GM12891 (cell line): ENCODE results near the gene DENND1C.
A peak's percentile ranks its signal among the peaks of the same experiment; 100 is the strongest.

Experiments
- DNase-seq: peaks from one replicate; pipeline ENCODE4 v3.0.0; 2011; ENCODE audit warnings: low spot score; ENCODE audit not compliant: insufficient read length
- FAIRE-seq: peaks from 2 replicates; lab custom pipeline; 2011; peaks lifted over from hg19 to GRCh38; lab: Jason Lieb, UNC
- PAX5 ChIP-seq: IDR thresholded peaks from 2 replicates; pipeline ENCODE4 v1.6.1; 2011; ENCODE audit warnings: low read length, moderate library complexity, mild to moderate bottlenecking; ENCODE audit not compliant: insufficient read depth, severe bottlenecking
- POLR2A ChIP-seq: IDR thresholded peaks from 2 replicates; pipeline ENCODE4 v1.6.1; 2011; ENCODE audit warnings: low read depth, low read length, control low read depth
- POLR2AphosphoS5 ChIP-seq: IDR thresholded peaks from 2 replicates; pipeline ENCODE4 v1.6.1; 2011; ENCODE audit warnings: low read depth, low read length, control low read depth
- POU2F2 ChIP-seq: IDR thresholded peaks from 2 replicates; pipeline ENCODE4 v1.6.1; 2011; ENCODE audit warnings: low read depth, mild to moderate bottlenecking, control low read depth, low read length, moderate library complexity
- SPI1 ChIP-seq: IDR thresholded peaks from 2 replicates; pipeline ENCODE4 v1.6.1; 2011; ENCODE audit warnings: low read depth, low read length, control low read depth
- TAF1 ChIP-seq: IDR thresholded peaks from 2 replicates; pipeline ENCODE4 v1.6.1; 2011; ENCODE audit warnings: low read depth, low read length, control low read depth

Gene DENND1C

DNA sequence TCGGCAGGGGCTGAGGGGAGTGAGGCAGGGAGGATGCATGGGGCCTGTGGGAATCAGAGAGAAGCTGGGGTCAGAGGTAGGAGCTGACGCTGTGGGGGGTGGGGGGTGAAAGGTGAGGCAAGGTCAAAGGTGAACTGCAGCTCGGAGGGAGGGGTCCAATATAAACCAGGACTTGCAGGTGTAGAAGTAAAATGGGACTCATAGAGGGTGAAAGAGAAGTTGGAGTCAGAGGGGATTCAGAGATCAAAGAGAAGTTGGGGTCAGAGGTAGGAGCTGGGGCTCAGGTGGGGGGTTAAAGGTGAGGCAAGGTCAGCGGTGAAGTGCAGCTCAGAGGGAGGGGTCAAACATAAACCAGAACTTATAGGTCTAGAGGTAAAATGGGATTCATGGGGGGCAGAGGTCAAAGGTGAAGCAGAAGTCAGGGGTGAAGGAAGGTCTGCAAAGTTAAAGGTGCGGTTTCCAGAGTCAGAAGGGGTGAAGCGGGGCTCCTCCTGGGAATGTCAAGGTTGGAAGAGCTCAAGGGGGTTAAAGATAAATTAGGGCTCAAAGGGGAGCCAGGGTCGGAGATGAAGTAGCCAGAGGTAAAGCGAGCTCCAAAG lies 12.9 kb upstream of the DENND1C start:
- DNase-seq (no peak), FAIRE-seq (no peak)
- TF ChIP-seq POLR2A, result no peak
- no peak for TF ChIP-seq POLR2AphosphoS5
- TF ChIP-seq PAX5, result no peak

DNA sequence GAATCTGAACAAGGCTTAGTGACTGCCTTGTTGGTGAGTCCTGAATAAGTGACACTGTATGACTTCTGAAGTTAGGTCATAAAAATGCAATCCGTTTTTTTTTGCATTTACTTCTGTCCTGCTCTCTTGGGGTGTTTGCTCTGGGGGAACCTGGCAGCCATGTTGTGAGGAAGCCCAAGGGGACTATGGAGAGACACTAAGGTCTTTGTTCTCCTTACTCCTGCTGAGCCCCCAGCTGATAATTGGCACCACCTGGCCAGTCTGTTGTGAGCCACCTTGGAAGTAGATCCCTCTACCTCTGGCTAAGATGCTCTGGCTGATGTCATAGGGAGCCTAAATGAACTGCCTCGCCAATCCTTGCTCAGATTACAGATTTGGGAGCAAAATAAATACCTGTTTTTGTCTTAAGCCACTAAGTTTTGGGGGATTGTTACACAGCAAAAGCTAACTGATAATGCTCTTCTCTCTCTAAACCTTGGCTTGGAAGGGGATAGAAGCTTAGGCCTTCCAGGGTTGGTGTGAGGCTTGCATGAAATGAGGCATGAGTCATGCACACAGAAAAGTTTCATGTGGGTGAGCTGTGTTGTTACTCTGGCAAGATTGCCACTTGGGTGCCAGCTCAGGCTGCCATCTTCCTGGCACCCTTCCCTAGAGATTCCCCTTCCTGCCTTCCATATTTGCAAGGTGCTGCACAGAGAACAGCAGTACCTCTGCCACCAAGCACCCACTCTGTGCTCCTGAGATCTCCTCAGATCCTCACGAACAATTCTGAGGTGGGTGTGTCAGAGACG lies 10.4 kb upstream of the DENND1C start:
- peak; percentile 48 for FAIRE-seq
- no peak for DNase-seq
- no peak for TF ChIP-seq POLR2AphosphoS5
- TF ChIP-seq PAX5, result no peak
- no peak for TF ChIP-seq TAF1
- TF ChIP-seq SPI1, result no peak
- no peak for TF ChIP-seq POU2F2
- TF ChIP-seq POLR2A, result no peak

DNA sequence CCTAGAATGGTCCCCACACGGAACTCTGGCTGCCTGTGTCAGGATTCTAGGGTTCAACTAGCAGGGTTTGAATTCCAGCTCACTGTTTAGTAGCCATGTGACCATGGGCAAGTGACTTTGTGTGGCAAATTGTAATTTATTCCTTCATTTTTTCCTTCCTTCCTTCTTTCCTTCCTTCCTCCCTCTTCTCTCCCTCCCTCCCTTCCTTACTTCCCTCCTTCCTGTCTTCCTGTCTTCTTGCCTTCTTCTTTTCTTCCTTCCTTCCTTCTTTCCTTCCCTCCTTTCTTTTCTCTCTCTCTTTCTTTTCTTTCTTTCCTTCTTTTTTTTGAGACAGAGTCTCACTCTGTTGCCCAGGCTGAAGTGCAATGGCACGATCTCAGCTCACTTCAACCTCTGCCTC lies 8.5 kb upstream of the DENND1C start:
- FAIRE-seq (peak; percentile 45), DNase-seq (no peak)
- no peak for TF ChIP-seq POLR2A
- no peak for TF ChIP-seq TAF1
- TF ChIP-seq POU2F2, result no peak
- no peak for TF ChIP-seq POLR2AphosphoS5
- TF ChIP-seq PAX5, result no peak
- TF ChIP-seq SPI1, result no peak

DNA sequence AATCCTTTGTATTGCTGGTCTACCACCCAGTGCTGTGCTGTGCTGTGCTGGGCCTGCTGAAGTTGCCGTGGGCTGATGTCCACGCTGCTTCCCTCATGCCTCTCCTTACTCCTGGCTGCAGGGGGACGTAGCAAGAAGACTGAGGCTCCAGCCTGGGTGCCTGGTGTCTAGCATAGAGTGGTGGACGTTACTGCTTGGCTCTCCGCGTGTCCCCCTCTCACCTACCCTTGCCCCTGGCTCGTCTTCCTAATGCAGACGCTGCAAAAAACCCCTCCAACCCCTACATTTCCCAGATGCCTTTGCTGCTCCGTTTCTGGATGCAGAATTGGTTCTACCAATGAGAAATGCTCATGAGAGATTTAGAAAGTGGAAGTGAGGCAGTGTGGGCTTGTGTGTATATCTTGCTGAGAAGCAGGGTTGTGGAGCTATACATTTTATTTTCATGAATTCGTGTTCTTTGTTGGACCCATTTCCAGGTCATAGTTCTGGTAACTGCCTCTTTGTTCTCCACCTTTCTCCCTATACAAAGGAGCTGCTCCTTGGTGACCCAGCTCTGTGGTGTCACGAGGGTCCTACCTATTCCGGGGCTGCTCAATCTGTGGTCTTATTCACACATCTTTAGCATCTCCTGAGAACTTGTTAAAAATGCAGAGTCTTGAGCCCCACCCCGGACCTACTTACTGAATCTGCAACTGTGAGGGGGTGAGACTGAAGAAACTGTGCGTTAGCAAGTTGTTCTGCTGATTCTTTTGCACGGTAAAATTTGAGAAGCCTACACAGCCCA lies 7.9 kb upstream of the DENND1C start:
- peak; percentile 53 for TF ChIP-seq POLR2A
- peak; percentile 73; the same call in 1 of the 2 replicates for TF ChIP-seq TAF1
- 0 out of 2 replicates have a peak, but pooled peaks have one; percentile 54 for TF ChIP-seq POU2F2
- peak; percentile 78 for TF ChIP-seq SPI1
- no peak for TF ChIP-seq PAX5
- peak; percentile 52 for TF ChIP-seq POLR2AphosphoS5
- FAIRE-seq (peak; percentile 97), DNase-seq (no peak)

DNA sequence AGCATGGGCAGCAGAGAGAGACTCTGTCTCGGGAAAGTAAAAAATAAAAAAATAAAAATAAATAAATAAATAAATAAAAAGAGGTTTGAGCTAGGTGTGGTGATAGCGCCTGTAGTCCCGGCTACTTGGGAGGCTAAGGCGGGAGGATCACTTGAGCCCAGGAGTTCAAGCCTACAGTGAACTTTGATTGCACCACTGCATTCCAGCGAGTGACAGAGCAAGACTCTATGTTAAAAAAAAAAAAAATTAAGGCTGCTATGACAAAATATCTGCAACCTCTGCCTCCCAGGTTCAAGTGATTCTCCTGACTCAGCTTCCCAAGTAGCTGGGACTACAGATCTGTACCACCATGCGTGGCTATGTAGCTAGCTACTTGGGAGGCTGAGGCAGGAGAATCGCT lies 3.2 kb upstream of the DENND1C start:
- DNase-seq, result no peak
- TF ChIP-seq SPI1, result no peak
- TF ChIP-seq PAX5, result no peak
- no peak for TF ChIP-seq TAF1
- TF ChIP-seq POLR2A, result no peak
- no peak for TF ChIP-seq POU2F2
- TF ChIP-seq POLR2AphosphoS5, result no peak
- no peak for FAIRE-seq

DNA sequence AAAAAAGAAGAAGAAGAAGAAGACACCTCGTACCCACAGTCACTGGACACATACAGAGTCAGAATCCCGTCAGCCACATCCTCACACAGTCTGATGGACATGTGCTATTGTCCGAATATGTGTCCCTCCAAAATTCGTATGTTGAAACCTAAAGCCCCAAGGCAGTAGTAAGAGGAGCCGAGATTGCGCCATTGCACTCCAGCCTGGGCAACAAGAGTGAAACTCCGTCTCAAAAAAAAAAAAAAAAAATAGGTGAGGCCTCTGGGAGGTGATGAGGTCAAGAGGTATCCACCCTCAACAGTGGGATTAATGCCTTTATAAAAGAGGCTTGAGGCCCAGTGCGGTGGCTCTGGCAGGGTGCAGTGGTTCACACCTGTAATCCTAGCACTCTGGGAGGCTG lies 2.6 kb upstream of the DENND1C start:
- FAIRE-seq, result no peak
- TF ChIP-seq POLR2A (no peak), PAX5 (no peak), POLR2AphosphoS5 (no peak), TAF1 (no peak), SPI1 (no peak)
- DNase-seq, result no peak

DNA sequence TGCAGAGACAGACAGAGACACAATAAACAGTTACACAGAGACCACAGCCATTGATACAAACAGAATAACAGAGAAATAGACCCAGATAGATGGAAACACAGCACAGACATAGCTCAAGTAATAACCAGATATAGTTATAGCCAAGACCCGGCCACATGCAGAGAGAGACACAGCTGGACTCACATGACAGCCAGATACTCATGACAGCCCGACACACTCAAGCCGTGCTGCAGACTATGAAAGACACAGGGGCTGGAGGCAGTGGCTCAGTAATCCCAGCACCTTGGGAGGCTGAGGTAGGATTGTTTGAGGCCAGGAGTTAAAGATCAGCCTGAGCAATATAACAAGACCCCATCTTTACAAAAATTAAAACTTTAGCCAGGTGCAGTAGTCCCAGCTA lies 1.6 kb upstream of the DENND1C start:
- no peak for FAIRE-seq
- DNase-seq, result no peak
- no peak for TF ChIP-seq TAF1
- no peak for TF ChIP-seq POLR2AphosphoS5
- TF ChIP-seq POLR2A, result no peak
- no peak for TF ChIP-seq PAX5
- TF ChIP-seq POU2F2, result no peak
- no peak for TF ChIP-seq SPI1

DNA sequence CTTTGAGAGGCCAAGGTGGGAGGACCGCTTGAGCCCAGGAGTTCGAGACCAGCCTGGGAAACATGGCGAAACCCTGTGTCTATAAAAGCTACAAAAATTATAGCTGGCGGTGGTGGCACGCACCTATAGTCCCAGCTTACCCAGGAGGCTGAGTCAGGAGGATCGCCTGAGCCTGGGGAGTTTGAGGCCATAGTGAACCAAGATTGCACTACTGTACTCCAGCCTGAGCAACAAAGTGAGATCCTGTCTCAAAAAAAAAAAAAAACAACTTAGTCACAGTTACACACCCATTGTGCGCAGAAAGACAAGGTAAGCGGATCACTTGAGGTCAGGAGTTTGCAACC lies 728 bp upstream of the DENND1C start:
- TF ChIP-seq POLR2A (no peak), TAF1 (no peak), PAX5 (no peak), SPI1 (no peak), POU2F2 (no peak), POLR2AphosphoS5 (no peak)
- no peak for DNase-seq
- no peak for FAIRE-seq

DNA sequence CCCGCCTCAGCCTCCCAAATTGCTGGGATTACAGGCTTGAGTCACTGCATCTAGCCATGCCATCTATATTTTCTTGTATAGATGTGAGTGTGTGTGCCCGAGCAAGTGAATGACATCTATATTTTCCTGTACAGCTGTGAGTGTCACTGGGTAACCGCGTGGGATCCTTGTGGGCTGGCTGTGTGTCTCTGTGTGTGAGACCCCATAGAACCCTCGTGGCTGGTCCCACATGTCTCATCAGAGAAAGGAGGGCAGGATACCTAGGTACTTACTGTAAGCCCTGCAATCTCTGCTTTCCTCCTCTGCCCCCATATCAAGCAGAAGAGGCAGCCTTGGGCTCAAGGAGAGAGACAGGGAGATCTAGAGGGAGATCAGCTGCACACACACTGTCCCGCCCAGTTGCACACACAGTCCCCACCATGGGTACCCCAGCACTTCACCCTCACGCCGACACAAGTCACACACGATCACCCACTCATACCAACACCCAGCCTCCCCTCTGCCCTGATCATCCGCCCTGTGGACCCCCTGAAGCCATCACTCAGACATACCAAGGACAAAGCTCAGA lies 655 bp downstream of the DENND1C start:
- FAIRE-seq (no peak), DNase-seq (no peak)
- TF ChIP-seq PAX5, result no peak
- TF ChIP-seq POLR2AphosphoS5, result no peak
- TF ChIP-seq SPI1, result no peak
- TF ChIP-seq POLR2A, result no peak
- TF ChIP-seq POU2F2, result no peak
- TF ChIP-seq TAF1, result no peak

DNA sequence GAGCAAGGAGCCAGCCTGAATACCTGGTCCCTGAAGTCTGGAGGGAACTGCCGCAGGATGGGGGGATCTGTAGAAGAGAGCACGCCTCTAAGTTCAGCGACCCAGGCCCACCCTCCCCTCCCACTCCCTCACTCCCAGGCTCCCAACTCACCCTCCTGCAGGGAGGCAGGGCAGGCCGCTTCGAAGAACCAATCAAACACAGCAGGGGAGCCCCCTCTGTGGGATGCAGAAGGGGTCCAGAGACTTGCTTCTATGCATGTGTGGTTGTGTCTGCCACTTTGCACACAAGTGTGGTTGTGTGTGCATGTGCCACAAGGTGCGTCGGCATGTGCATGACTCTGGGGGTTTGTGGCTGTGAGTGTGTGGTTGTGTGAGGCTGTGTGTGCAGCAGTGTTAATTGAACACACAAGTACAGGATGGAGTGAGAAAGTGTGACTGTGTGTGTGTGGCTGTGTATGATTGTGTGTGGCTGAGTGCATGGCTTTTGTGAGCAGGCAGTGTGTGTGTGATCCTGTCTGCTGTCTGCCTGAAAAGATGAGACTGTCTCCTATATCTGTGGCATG lies 1.7 kb downstream of the DENND1C start:
- TF ChIP-seq PAX5, result no peak
- TF ChIP-seq SPI1, result no peak
- TF ChIP-seq TAF1, result no peak
- TF ChIP-seq POU2F2, result no peak
- no peak for TF ChIP-seq POLR2A
- TF ChIP-seq POLR2AphosphoS5, result no peak
- FAIRE-seq, result peak; percentile 80
- no peak for DNase-seq
